Gastrocnemius medialis (tissue), 4 donors: ENCODE data around the gene XRN1.

Experiments used
- POLR2A ChIP-seq, 2 donors: fragments of 450-650 bp; IDR thresholded peaks; one replicate each; pipeline ENCODE4 v1.6.1; 2017; ENCODE audit warnings: antibody characterized with exemption in 2 of 2, mild to moderate bottlenecking in 2 of 2, moderate library complexity in 2 of 2
- TF ChIP-seq, protein P1 (sequence below), 5 experiments: fragments of 450-650 bp in 3 of 5; fragments of 200-600 bp in 2 of 5; sonication (generic) in 2 of 5; IDR thresholded peaks in 4 of 5; conservative IDR thresholded peaks in 1 of 5; 1 replicate in 4 of 5; 2 replicates in 1 of 5; pipeline ENCODE4 v1.5.1; 2016 to 2019; ENCODE audit warnings: antibody characterized with exemption in 5 of 5, mild to moderate bottlenecking in 3 of 5, moderate library complexity in 3 of 5

DNA sequence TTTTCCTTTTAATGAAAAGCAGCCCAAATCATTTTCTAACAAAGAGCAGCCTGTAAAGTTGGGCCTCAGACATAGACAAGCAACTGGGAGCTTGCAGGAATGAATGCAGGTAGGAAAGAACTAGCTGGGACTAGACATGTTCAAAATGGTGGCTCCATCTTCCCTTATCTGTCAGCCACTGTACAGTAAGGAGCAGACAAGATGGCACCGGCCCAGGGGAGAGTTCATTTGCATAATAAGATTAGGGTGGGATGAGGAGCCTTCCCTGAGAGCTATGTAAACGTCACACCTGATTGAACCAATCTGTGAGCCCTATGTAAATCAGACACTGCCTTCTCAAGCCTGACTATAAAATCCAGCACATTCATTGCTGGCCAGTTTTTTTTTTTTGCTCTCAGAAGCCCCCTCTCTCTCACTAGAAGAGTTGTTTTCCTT, 162.7 kb downstream of the XRN1 start:
- no peak for TF ChIP-seq POLR2A (IDR thresholded peaks at IDR 0.05)
- TF ChIP-seq, protein P1, sequence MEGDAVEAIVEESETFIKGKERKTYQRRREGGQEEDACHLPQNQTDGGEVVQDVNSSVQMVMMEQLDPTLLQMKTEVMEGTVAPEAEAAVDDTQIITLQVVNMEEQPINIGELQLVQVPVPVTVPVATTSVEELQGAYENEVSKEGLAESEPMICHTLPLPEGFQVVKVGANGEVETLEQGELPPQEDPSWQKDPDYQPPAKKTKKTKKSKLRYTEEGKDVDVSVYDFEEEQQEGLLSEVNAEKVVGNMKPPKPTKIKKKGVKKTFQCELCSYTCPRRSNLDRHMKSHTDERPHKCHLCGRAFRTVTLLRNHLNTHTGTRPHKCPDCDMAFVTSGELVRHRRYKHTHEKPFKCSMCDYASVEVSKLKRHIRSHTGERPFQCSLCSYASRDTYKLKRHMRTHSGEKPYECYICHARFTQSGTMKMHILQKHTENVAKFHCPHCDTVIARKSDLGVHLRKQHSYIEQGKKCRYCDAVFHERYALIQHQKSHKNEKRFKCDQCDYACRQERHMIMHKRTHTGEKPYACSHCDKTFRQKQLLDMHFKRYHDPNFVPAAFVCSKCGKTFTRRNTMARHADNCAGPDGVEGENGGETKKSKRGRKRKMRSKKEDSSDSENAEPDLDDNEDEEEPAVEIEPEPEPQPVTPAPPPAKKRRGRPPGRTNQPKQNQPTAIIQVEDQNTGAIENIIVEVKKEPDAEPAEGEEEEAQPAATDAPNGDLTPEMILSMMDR (IDR thresholded peaks at IDR 0.05 in 4 of 5, conservative IDR thresholded peaks at IDR 0.05 in 1 of 5) = no peak
